Activated T-cell treated with anti-CD3 and anti-CD28 coated beads, Interleukin-2, amount 50 U/mL, for 24 hours (primary cell): ENCODE results near the gene KIR3DL1.
"Not testable (repeated sequence)": the region's sequence is repeated elsewhere in the genome, so short reads cannot be mapped to it uniquely, and the experiment has no call there.

Experiments used
- DNase-seq: peaks from one replicate; pipeline ENCODE4 v3.0.0-alpha.2; 2020
- H3K27ac Mint-ChIP-seq: 2 replicates; pipeline ENCODE4 v1.8.0; 2020; ENCODE audit warnings: mild to moderate bottlenecking, mixed read lengths
- H3K27me3 Mint-ChIP-seq: 2 replicates; pipeline ENCODE4 v1.8.0; 2020; ENCODE audit warnings: mixed read lengths
- H3K36me3 Mint-ChIP-seq: 2 replicates; pipeline ENCODE4 v1.8.0; 2020; ENCODE audit warnings: low read depth, mixed read lengths
- H3K4me1 Mint-ChIP-seq: 2 replicates; pipeline ENCODE4 v1.8.0; 2020; ENCODE audit warnings: low read depth, mixed read lengths
- H3K4me3 Mint-ChIP-seq: 2 replicates; pipeline ENCODE4 v1.8.0; 2020; ENCODE audit warnings: mild to moderate bottlenecking, moderate library complexity, mixed read lengths
- H3K9me3 Mint-ChIP-seq: 2 replicates; pipeline ENCODE4 v1.8.0; 2020; ENCODE audit warnings: mixed read lengths

The KIR3DL1 gene

GRCh38 chr19:54816251-54816650 lies at the start of gene KIR3DL1:
TSS of gene KIR3DL1 (plus strand) at chr19:54816468.
- not testable (repeated sequence) for H3K4me1 Mint-ChIP-seq, H3K27ac Mint-ChIP-seq, H3K4me3 Mint-ChIP-seq, DNase-seq, H3K9me3 Mint-ChIP-seq, H3K36me3 Mint-ChIP-seq
- peaks cover 22% of the 10 kb centered on the region for H3K27me3 Mint-ChIP-seq

GRCh38 chr19:54769646-54770045 lies 46.6 kb upstream of the KIR3DL1 start, which contains the start of gene KIR2DL1:
TSS of gene KIR2DL1 (plus strand) at chr19:54769793. CDS start at chr19:54769851, 58 bp downstream.
- not testable (repeated sequence) for DNase-seq, H3K27ac Mint-ChIP-seq

GRCh38 chr19:54770511-54770910 lies 45.8 kb upstream of the KIR3DL1 start:
- DNase-seq, H3K4me1 Mint-ChIP-seq, H3K36me3 Mint-ChIP-seq, H3K9me3 Mint-ChIP-seq, H3K4me3 Mint-ChIP-seq, H3K27me3 Mint-ChIP-seq, H3K27ac Mint-ChIP-seq: not testable (repeated sequence)

More at GRCh38 chr19:54769646-54770045, 46.6 kb upstream of the KIR3DL1 start, which contains the start of gene KIR2DL1:
- not testable (repeated sequence) for H3K27me3 Mint-ChIP-seq, H3K36me3 Mint-ChIP-seq, H3K4me1 Mint-ChIP-seq, H3K4me3 Mint-ChIP-seq, H3K9me3 Mint-ChIP-seq

GRCh38 chr19:54771018-54771960 lies 45.0 kb upstream of the KIR3DL1 start:
- not testable (repeated sequence) for H3K27me3 Mint-ChIP-seq, DNase-seq, H3K36me3 Mint-ChIP-seq, H3K27ac Mint-ChIP-seq, H3K4me3 Mint-ChIP-seq, H3K9me3 Mint-ChIP-seq, H3K4me1 Mint-ChIP-seq

GRCh38 chr19:54772666-54773065 lies 43.6 kb upstream of the KIR3DL1 start:
- not testable (repeated sequence) for H3K36me3 Mint-ChIP-seq, H3K27me3 Mint-ChIP-seq, H3K4me1 Mint-ChIP-seq, H3K27ac Mint-ChIP-seq, DNase-seq, H3K4me3 Mint-ChIP-seq, H3K9me3 Mint-ChIP-seq

GRCh38 chr19:54775095-54775815 lies 41.0 kb upstream of the KIR3DL1 start:
- not testable (repeated sequence) for H3K27ac Mint-ChIP-seq, H3K9me3 Mint-ChIP-seq, H3K4me3 Mint-ChIP-seq, H3K27me3 Mint-ChIP-seq, DNase-seq, H3K4me1 Mint-ChIP-seq, H3K36me3 Mint-ChIP-seq

GRCh38 chr19:54775830-54776229 lies 40.4 kb upstream of the KIR3DL1 start:
- not testable (repeated sequence) for H3K4me3 Mint-ChIP-seq, H3K36me3 Mint-ChIP-seq, DNase-seq, H3K4me1 Mint-ChIP-seq, H3K27ac Mint-ChIP-seq, H3K9me3 Mint-ChIP-seq, H3K27me3 Mint-ChIP-seq

- not testable (repeated sequence) for H3K27ac Mint-ChIP-seq, H3K4me3 Mint-ChIP-seq, H3K27me3 Mint-ChIP-seq, H3K9me3 Mint-ChIP-seq, H3K36me3 Mint-ChIP-seq, H3K4me1 Mint-ChIP-seq, DNase-seq
Measured at GRCh38 chr19:54777851-54778250, 38.4 kb upstream of the KIR3DL1 start.

- not testable (repeated sequence) for H3K4me1 Mint-ChIP-seq, H3K27me3 Mint-ChIP-seq, H3K36me3 Mint-ChIP-seq, H3K9me3 Mint-ChIP-seq, H3K4me3 Mint-ChIP-seq, DNase-seq, H3K27ac Mint-ChIP-seq
Measured at GRCh38 chr19:54778896-54779295, 37.4 kb upstream of the KIR3DL1 start.

GRCh38 chr19:54782916-54783315 lies 33.4 kb upstream of the KIR3DL1 start:
- DNase-seq, H3K9me3 Mint-ChIP-seq, H3K4me1 Mint-ChIP-seq, H3K27ac Mint-ChIP-seq, H3K36me3 Mint-ChIP-seq, H3K4me3 Mint-ChIP-seq: not testable (repeated sequence)
- H3K27me3 Mint-ChIP-seq = peaks cover 31% of the 10 kb centered on the region

- not testable (repeated sequence) for H3K4me1 Mint-ChIP-seq, H3K4me3 Mint-ChIP-seq, H3K9me3 Mint-ChIP-seq, H3K36me3 Mint-ChIP-seq, H3K27ac Mint-ChIP-seq, DNase-seq
- peaks cover 32% of the 10 kb centered on the region for H3K27me3 Mint-ChIP-seq
Measured at GRCh38 chr19:54786091-54786723, 30.1 kb upstream of the KIR3DL1 start.

- H3K9me3 Mint-ChIP-seq, DNase-seq, H3K36me3 Mint-ChIP-seq, H3K27ac Mint-ChIP-seq, H3K4me3 Mint-ChIP-seq: not testable (repeated sequence)
- H3K27me3 Mint-ChIP-seq = peaks cover 36% of the 10 kb centered on the region
- H3K4me1 Mint-ChIP-seq = peaks cover 12% of the 10 kb centered on the region
Measured at GRCh38 chr19:54788154-54788553, 28.1 kb upstream of the KIR3DL1 start.

- peaks cover 14% of the 10 kb centered on the region for H3K4me1 Mint-ChIP-seq
- H3K36me3 Mint-ChIP-seq = no peaks in the 10 kb centered on the region
- H3K27ac Mint-ChIP-seq = no peak overlapping the region
- H3K9me3 Mint-ChIP-seq = no peaks in the 10 kb centered on the region
- peaks cover 26% of the 10 kb centered on the region for H3K27me3 Mint-ChIP-seq
- H3K4me3 Mint-ChIP-seq = no peak overlapping the region
- no peak for DNase-seq
Measured at GRCh38 chr19:54790711-54791110, 25.6 kb upstream of the KIR3DL1 start.

- peaks cover 14% of the 10 kb centered on the region for H3K4me1 Mint-ChIP-seq
- DNase-seq = no peak
- no peak overlapping the region for H3K4me3 Mint-ChIP-seq
- no peaks in the 10 kb centered on the region for H3K36me3 Mint-ChIP-seq
- H3K9me3 Mint-ChIP-seq = no peaks in the 10 kb centered on the region
- peaks cover 21% of the 10 kb centered on the region for H3K27me3 Mint-ChIP-seq
- H3K27ac Mint-ChIP-seq = no peak overlapping the region
Measured at GRCh38 chr19:54791476-54791875, 24.8 kb upstream of the KIR3DL1 start.
